AG20443 (cell line): Measurements from ENCODE around the gene RGS12.

Experiments
- DNase-seq: peaks from one replicate; pipeline ENCODE4 v3.0.0; 2012; ENCODE audit warnings: low spot score, mixed read lengths

The RGS12 gene

GRCh38 chr4:3255611-3256186, 37.1 kb upstream of the RGS12 start:
- DNase-seq = no peak

GRCh38 chr4:3256230-3257102, 36.4 kb upstream of the RGS12 start:
- DNase-seq = no peak

- no peak for DNase-seq
Observed at GRCh38 chr4:3257103-3257555, 35.7 kb upstream of the RGS12 start.

- DNase-seq = peak; percentile 51
Observed at GRCh38 chr4:3257556-3258482, 35.0 kb upstream of the RGS12 start.

- no peak for DNase-seq
Observed at GRCh38 chr4:3261411-3262207, 31.2 kb upstream of the RGS12 start.

GRCh38 chr4:3262208-3263052, 30.4 kb upstream of the RGS12 start:
- no peak for DNase-seq

- no peak for DNase-seq
Observed at GRCh38 chr4:3263053-3263875, 29.6 kb upstream of the RGS12 start.

- no peak for DNase-seq
Observed at GRCh38 chr4:3263876-3264193, 29.0 kb upstream of the RGS12 start.

GRCh38 chr4:3266076-3266475, 26.7 kb upstream of the RGS12 start:
- DNase-seq = no peak

- no peak for DNase-seq
Observed at GRCh38 chr4:3267576-3268394, 25.0 kb upstream of the RGS12 start.

GRCh38 chr4:3268395-3269104, 24.3 kb upstream of the RGS12 start:
- no peak for DNase-seq

- no peak for DNase-seq
Observed at GRCh38 chr4:3269105-3269927, 23.5 kb upstream of the RGS12 start.

GRCh38 chr4:3269991-3270611, 22.7 kb upstream of the RGS12 start:
- DNase-seq = no peak

GRCh38 chr4:3271131-3271530, 21.7 kb upstream of the RGS12 start:
- DNase-seq = no peak

- peak; percentile 63 for DNase-seq
Observed at GRCh38 chr4:3276986-3277385, 15.8 kb upstream of the RGS12 start.

GRCh38 chr4:3280466-3280865, 12.4 kb upstream of the RGS12 start:
- no peak for DNase-seq

GRCh38 chr4:3283483-3283882, 9.3 kb upstream of the RGS12 start:
- no peak for DNase-seq
